T-helper 22 cell (primary cell): ENCODE results near the gene CALM3.

Experiments used
- DNase-seq: peaks from one replicate; pipeline ENCODE4 v3.0.0-alpha.2; 2020; ENCODE audit warnings: low read depth

The CALM3 gene

GRCh38 chr19:46599716-46600373 lies 1.3 kb upstream of the CALM3 start:
- no peak for DNase-seq

GRCh38 chr19:46600384-46601317 lies 479 bp upstream of the CALM3 start:
- peak; percentile 91 for DNase-seq

GRCh38 chr19:46602392-46603194 lies 1.5 kb downstream of the CALM3 start:
- DNase-seq, result no peak

- no peak for DNase-seq
These were observed 2.1 kb downstream of the CALM3 start for GRCh38 chr19:46603195-46603637.

- no peak for DNase-seq
These were observed 2.7 kb downstream of the CALM3 start for GRCh38 chr19:46603752-46604231.

GRCh38 chr19:46604781-46605355 lies 3.7 kb downstream of the CALM3 start:
- no peak for DNase-seq

- DNase-seq, result no peak
These were observed 4.3 kb downstream of the CALM3 start for GRCh38 chr19:46605356-46605821.

- no peak for DNase-seq
These were observed 4.9 kb downstream of the CALM3 start for GRCh38 chr19:46606019-46606418.

- no peak for DNase-seq
These were observed 5.7 kb downstream of the CALM3 start for GRCh38 chr19:46606681-46607447.

- no peak for DNase-seq
These were observed 6.3 kb downstream of the CALM3 start for GRCh38 chr19:46607448-46607841.

GRCh38 chr19:46608178-46608577 lies 7.0 kb downstream of the CALM3 start:
- DNase-seq, result no peak

- no peak for DNase-seq
These were observed 7.6 kb downstream of the CALM3 start for GRCh38 chr19:46608581-46609345.

- no peak for DNase-seq
These were observed 8.6 kb downstream of the CALM3 start for GRCh38 chr19:46609511-46610412.

GRCh38 chr19:46610413-46610775 lies 9.3 kb downstream of the CALM3 start:
- DNase-seq, result no peak

- DNase-seq, result no peak
These were observed 10.0 kb downstream of the CALM3 start for GRCh38 chr19:46610851-46611770.

- no peak for DNase-seq
These were observed 10.6 kb downstream of the CALM3 start for GRCh38 chr19:46611776-46612175.

- no peak for DNase-seq
These were observed 12.4 kb downstream of the CALM3 start for GRCh38 chr19:46613525-46613924.

- peak; percentile 49 for DNase-seq
These were observed 13.1 kb downstream of the CALM3 start for GRCh38 chr19:46614114-46614722.
